NCI-H345 (cell line): ENCODE data around the gene CAMKK2.
"Not testable (repeated sequence)": the region's sequence is repeated elsewhere in the genome, so short reads cannot be mapped to it uniquely, and the experiment has no call there.

ENCODE experiments used
- DNase-seq: peaks from one replicate; lab custom pipeline; 2025; lab: John Stamatoyannopoulos, UW

CAMKK2 gene

GRCh38 chr12:121223292-121224285 lies 72.9 kb downstream of the CAMKK2 start:
- no peak for DNase-seq

- no peak for DNase-seq
Measured at GRCh38 chr12:121222847-121223246, 73.7 kb downstream of the CAMKK2 start.

GRCh38 chr12:121219353-121219986 lies 77.0 kb downstream of the CAMKK2 start:
- DNase-seq = no peak

GRCh38 chr12:121218588-121219352 lies 77.7 kb downstream of the CAMKK2 start:
- DNase-seq = no peak

GRCh38 chr12:121217761-121218160 lies 78.7 kb downstream of the CAMKK2 start:
- DNase-seq = no peak

GRCh38 chr12:121217063-121217462 lies 79.4 kb downstream of the CAMKK2 start:
- DNase-seq = no peak

GRCh38 chr12:121216102-121216501 lies 80.4 kb downstream of the CAMKK2 start:
- no peak for DNase-seq

- DNase-seq = no peak
Measured at GRCh38 chr12:121214855-121215745, 81.4 kb downstream of the CAMKK2 start.

- DNase-seq = no peak
Measured at GRCh38 chr12:121214166-121214777, 82.2 kb downstream of the CAMKK2 start.

- DNase-seq = no peak
Measured at GRCh38 chr12:121212875-121213274, 83.6 kb downstream of the CAMKK2 start.

GRCh38 chr12:121209624-121210572 lies 86.6 kb downstream of the CAMKK2 start, which contains the start of gene P2RX4:
P2RX4 (plus strand) TSS chr12:121210129; CDS start chr12:121210165, 36 bp downstream.
- peak; percentile 82 for DNase-seq

GRCh38 chr12:121209221-121209620 lies 87.3 kb downstream of the CAMKK2 start:
- no peak for DNase-seq

GRCh38 chr12:121208571-121208970 lies 87.9 kb downstream of the CAMKK2 start:
- not testable (repeated sequence) for DNase-seq

- DNase-seq = no peak
Measured at GRCh38 chr12:121205491-121205890, 91.0 kb downstream of the CAMKK2 start.

- no peak for DNase-seq
Measured at GRCh38 chr12:121203482-121203881, 93.0 kb downstream of the CAMKK2 start.

GRCh38 chr12:121202407-121203355 lies 93.8 kb downstream of the CAMKK2 start:
- DNase-seq = peak; percentile 33

- DNase-seq = not testable (repeated sequence)
Measured at GRCh38 chr12:121201140-121201539, 95.4 kb downstream of the CAMKK2 start.

- no peak for DNase-seq
Measured at GRCh38 chr12:121198949-121199348, 97.6 kb downstream of the CAMKK2 start.
